SK-N-SH (cell line): Measurements from ENCODE around the gene CNFN.

Source experiments
- RFX5 ChIP-seq: IDR thresholded peaks from 2 replicates; pipeline ENCODE4 v1.6.1; 2012; ENCODE audit warnings: mild to moderate bottlenecking, improper control_type of control experiment, low read length
- TCF12 ChIP-seq: IDR thresholded peaks from 2 replicates; pipeline ENCODE4 v1.4.0; 2012

DNA sequence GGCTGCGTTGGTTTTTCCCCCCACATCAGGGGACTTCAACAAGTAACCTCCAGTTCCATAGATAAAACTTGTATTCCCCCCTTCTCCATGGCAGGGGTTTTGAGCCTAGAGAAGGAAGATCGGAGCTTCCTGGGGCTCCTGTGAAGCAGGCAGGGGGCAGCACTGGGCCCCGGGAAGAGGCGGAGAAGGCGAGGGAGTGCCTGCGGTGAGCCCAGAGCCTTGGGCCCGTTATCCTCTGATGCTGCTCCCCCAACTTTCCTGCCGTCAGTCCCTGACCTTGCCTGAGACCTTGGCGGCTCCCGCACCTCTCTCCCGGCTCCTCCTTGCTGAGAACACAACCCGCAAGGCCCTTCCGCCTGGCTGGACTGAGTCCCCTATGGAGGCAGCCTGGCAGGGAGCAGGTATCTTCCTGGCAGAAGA is 34.6 kb upstream of the CNFN start:
- TF ChIP-seq TCF12 (no peak), RFX5 (no peak)
